Peyer's patch (tissue), 4 donors: Measurements from ENCODE around the gene ZER1. TPM values are rescaled to one million over a fixed set of nuclear protein-coding genes. Genes with fewer than 3 reads are reported as not detected.

ENCODE experiments used
- DNase-seq, 3 donors: peaks; one replicate each; pipeline ENCODE4 v3.0.0-alpha.2; 2017 to 2019
- H3K27ac ChIP-seq, 4 donors: fragments of 200-600 bp; sonication (generic); one replicate each; pipeline ENCODE4 v1.5.1; 2016 to 2019
- H3K27me3 ChIP-seq, 2 donors: fragments of 200-600 bp; sonication (generic); one replicate each; pipeline ENCODE4 v1.5.1; 2019
- H3K36me3 ChIP-seq, 3 donors: fragments of 200-600 bp; sonication (generic); one replicate each; pipeline ENCODE4 v1.5.1; 2016 to 2019
- H3K4me1 ChIP-seq, 4 donors: fragments of 200-600 bp; sonication (generic); one replicate each; pipeline ENCODE4 v1.5.1; 2016 to 2019
- H3K4me3 ChIP-seq, 4 donors: fragments of 200-600 bp; sonication (generic); 1 replicate in 3 of 4; 2 replicates in 1 of 4; pipeline ENCODE4 v1.5.1; 2016 to 2019; ENCODE audit warnings: mild to moderate bottlenecking in 1 of 4
- H3K9me3 ChIP-seq, 4 donors: fragments of 200-600 bp; sonication (generic); one replicate each; pipeline ENCODE4 v1.5.1; 2016 to 2019; ENCODE audit warnings: mild to moderate bottlenecking in 1 of 4
- POLR2A ChIP-seq, 2 donors: fragments of 450-650 bp; IDR thresholded peaks; one replicate each; pipeline ENCODE4 v1.5.1; 2017; ENCODE audit warnings: antibody characterized with exemption in 2 of 2, mild to moderate bottlenecking in 2 of 2, moderate library complexity in 2 of 2
- total RNA-seq, 4 donors: library from RNA; depleted of rRNA; stranded (reverse); fragments of >200 nt; gene quantifications; one replicate each; pipeline ENCODE4 v1.1.0, GENCODE V29; 2016
- TF ChIP-seq, protein P1 (sequence below), 6 experiments: fragments of 450-650 bp in 4 of 6; fragments of 200-600 bp in 2 of 6; sonication (generic) in 1 of 6; IDR thresholded peaks; one replicate each; pipeline ENCODE4 v1.5.1; 2017 to 2019; ENCODE audit warnings: antibody characterized with exemption in 6 of 6, mild to moderate bottlenecking in 3 of 6, moderate library complexity in 1 of 6

Gene ZER1
- total RNA-seq, 4 donors from 2014 or later, result 83.1 to 114 (median 88.1) TPM

DNA sequence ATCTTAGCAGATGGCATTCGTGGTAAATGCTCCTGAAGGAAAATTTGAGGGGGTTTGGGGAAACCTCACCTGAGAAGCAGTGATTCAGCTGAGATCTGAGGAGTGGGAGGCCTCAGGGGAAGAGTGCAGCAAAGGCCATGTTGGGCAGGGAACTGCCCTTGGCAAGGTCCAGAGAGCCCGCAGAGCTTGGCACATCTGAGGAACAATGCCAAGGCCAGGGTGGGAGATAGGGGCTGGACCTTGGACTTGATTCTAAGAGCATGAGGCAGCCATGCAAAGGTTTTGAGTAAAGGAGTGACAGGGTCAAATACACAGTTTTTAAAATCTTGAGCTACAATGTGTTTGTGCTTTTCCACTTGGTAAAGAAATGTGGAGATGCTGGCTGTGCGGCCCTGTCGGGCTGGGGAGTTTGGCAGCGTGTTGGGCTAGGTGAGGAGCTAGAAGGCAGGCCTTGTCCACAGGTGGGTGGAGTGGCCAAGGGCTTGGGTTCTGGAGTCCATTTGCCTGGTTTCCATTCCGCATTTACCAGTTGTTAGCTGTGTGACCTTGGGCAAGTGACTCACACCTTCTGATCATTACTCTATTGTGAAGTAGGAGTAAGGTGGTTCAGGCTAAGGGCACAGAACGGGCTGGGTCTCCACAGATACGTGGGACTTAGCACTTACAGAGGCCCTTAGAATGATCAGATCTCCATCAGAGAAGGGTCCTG is 21.4 kb upstream of the ZER1 start:
- Histone ChIP-seq H3K27ac (no peak overlapping the region), H3K4me3 (no peak overlapping the region), H3K36me3 (peaks cover 0 to 77% (median 0%) of the 10 kb centered on the region in 3 donors), H3K9me3 (no peaks in the 10 kb centered on the region), H3K27me3 (no peaks in the 10 kb centered on the region), H3K4me1 (peaks cover 0 to 7% (median 2%) of the 10 kb centered on the region in 4 donors)
- TF ChIP-seq, protein P1, sequence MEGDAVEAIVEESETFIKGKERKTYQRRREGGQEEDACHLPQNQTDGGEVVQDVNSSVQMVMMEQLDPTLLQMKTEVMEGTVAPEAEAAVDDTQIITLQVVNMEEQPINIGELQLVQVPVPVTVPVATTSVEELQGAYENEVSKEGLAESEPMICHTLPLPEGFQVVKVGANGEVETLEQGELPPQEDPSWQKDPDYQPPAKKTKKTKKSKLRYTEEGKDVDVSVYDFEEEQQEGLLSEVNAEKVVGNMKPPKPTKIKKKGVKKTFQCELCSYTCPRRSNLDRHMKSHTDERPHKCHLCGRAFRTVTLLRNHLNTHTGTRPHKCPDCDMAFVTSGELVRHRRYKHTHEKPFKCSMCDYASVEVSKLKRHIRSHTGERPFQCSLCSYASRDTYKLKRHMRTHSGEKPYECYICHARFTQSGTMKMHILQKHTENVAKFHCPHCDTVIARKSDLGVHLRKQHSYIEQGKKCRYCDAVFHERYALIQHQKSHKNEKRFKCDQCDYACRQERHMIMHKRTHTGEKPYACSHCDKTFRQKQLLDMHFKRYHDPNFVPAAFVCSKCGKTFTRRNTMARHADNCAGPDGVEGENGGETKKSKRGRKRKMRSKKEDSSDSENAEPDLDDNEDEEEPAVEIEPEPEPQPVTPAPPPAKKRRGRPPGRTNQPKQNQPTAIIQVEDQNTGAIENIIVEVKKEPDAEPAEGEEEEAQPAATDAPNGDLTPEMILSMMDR (IDR thresholded peaks at IDR 0.05), result no peak
- DNase-seq, result no peak

DNA sequence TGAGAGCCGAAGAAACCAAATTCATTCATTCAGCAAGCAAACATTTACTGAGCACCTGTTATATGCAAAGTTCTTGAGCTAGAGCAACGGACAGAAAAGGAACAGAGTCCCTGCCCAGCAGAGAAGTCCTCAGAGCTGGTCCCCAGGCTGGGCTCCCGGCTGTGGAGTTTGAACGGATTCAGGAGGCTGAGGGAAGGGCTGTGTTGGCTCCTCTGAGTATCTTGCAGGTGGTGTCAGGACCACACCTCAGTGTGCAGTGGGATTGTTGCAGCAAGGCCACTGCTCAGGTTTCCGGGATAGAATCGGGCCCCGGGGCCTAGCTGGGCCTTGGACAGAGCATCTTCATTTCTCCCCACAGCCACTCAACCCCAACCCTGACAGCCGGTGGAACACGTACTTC is 20.4 kb upstream of the ZER1 start:
- DNase-seq, result no peak
- TF ChIP-seq, protein P1 (IDR thresholded peaks at IDR 0.05), result no peak
- TF ChIP-seq POLR2A (IDR thresholded peaks at IDR 0.05), result no peak
- Histone ChIP-seq H3K27ac (no peak overlapping the region), H3K36me3 (peaks cover 0 to 67% (median 0%) of the 10 kb centered on the region in 3 donors), H3K4me1 (peaks cover 0 to 12% (median 5%) of the 10 kb centered on the region in 4 donors), H3K4me3 (no peak overlapping the region), H3K27me3 (no peaks in the 10 kb centered on the region), H3K9me3 (no peaks in the 10 kb centered on the region)

DNA sequence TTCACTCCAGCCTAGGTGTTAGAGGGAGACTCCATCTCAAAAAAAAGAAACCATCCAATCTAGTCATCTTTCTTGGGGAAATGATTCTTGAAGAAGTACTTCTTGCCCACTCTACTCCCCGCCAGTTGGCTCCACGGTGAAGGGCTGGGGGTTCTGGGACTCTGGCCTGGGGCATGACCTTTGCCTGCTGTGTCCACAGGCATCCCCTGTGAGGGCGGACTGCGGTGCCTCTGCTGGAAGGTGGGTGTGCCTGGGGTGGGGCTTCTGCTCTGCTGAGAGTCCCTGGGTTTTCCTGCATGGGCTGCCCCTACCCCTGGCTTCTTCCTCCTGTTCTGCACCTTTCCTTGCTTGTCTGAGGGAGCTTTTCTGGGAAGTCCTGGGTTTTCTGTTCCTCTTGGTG is 18.8 kb upstream of the ZER1 start:
- Histone ChIP-seq H3K4me3 (no peak overlapping the region), H3K9me3 (no peaks in the 10 kb centered on the region), H3K27me3 (no peaks in the 10 kb centered on the region), H3K4me1 (peaks cover 0 to 17% (median 5%) of the 10 kb centered on the region in 4 donors), H3K27ac (no peak overlapping the region), H3K36me3 (peaks cover 0 to 51% (median 0%) of the 10 kb centered on the region in 3 donors)
- TF ChIP-seq, protein P1 (IDR thresholded peaks at IDR 0.05), result no peak
- TF ChIP-seq POLR2A (IDR thresholded peaks at IDR 0.05), result no peak
- DNase-seq, result no peak

DNA sequence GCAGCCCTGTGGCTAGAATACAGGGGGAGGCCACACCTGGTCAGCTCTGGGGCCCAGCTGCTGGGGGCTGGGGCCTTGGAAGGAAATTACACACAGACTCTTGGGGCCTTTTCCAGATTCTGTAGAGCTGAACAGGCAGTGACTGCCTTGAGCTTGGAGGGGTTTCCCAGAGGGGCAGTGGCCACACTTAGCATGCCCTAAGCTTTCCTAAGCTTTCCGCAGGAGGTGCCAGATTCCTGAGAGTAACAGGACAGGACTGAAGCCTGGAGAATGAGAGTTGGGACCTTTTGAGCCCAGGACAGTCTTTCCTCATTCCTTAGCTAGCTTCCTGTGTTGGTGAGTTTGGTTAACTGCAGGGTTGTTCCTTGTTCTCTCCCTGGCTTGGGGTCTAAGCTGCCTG is 16.7 kb upstream of the ZER1 start:
- Histone ChIP-seq H3K9me3 (no peaks in the 10 kb centered on the region), H3K4me1 (peaks cover 0 to 17% (median 5%) of the 10 kb centered on the region in 4 donors), H3K36me3 (peaks cover 0 to 40% (median 0%) of the 10 kb centered on the region in 3 donors), H3K27me3 (no peaks in the 10 kb centered on the region), H3K4me3 (peak overlapping the region in 1 of 4 donors; percentile 97), H3K27ac (no peak overlapping the region)
- TF ChIP-seq, protein P1 (IDR thresholded peaks at IDR 0.05), result no peak
- no peak for TF ChIP-seq POLR2A (IDR thresholded peaks at IDR 0.05)
- DNase-seq, result no peak

DNA sequence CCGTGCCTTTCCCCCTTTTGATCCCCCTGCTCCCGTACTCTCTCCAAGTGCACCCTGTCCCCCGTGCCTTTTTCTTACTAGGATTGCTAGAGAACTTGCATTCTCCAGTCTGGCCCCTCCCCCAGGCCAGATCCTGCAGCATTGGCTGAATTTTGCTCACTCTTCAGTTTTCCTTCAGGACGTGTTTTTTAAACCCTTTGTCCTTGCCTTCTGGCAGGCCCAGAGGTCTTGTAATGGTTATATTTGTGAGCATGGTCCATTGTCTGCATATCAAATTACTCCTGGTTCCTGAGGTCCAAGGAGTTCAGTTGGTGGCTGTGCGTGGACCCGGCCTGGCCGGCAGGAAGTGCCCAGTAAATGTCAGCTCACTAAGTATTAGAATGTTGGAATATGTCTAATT is 15.9 kb upstream of the ZER1 start:
- no peak for TF ChIP-seq POLR2A (IDR thresholded peaks at IDR 0.05)
- TF ChIP-seq, protein P1 (IDR thresholded peaks at IDR 0.05), result no peak

More for the DNA sequence above, 15.9 kb upstream of the ZER1 start:
- no peak for DNase-seq
- Histone ChIP-seq H3K36me3 (peaks cover 0 to 32% (median 0%) of the 10 kb centered on the region in 3 donors), H3K9me3 (no peaks in the 10 kb centered on the region), H3K4me1 (peaks cover 0 to 17% (median 5%) of the 10 kb centered on the region in 4 donors), H3K4me3 (peak overlapping the region; percentile 75 to 97 (median 92)), H3K27ac (peak overlapping the region; percentile 77 to 88 (median 83)), H3K27me3 (no peaks in the 10 kb centered on the region)
